ENCODE results near the gene CEP170B. TPM values are rescaled to one million over a fixed set of nuclear protein-coding genes. Genes with fewer than 3 reads are reported as not detected.

The CEP170B gene
- total and polyA plus RNA-seq, 9 of the 15 experiments (the other 6 are each of a cell fraction or from before 2014, with no cell fraction given), result 0.01 to 10.2 (median 2.2) TPM

- FAIRE-seq (no peak), DNase-seq (ENCODE audit: extremely low read depth in 1 of 4, low spot score in 3 of 4) (no peak), ATAC-seq (no peak)
- Histone ChIP-seq H3K27ac (ENCODE audit: extremely low read depth, low read depth, low read length) (no peak overlapping the region), H3K9me1 (ENCODE audit: control insufficient read depth, insufficient read depth, low read length) (no peaks in the 10 kb centered on the region), H3K4me1 (replicated peaks in 1 of 2; ENCODE audit: control insufficient read depth in 2 of 2, insufficient read depth in 2 of 2, low read length in 2 of 2) (peaks cover 0 to 44% of the 10 kb centered on the region in 2 experiments; a peak in 3 of 5 replicates), H2AFZ (ENCODE audit: low read depth, low read length) (no peak overlapping the region), H3K4me2 (ENCODE audit: insufficient read depth, low read length) (no peak overlapping the region), H3K9me3 (replicated peaks; ENCODE audit: control insufficient read depth, insufficient read depth, low read depth, low read length) (no peaks in the 10 kb centered on the region), H3K27me3 (ENCODE audit: control insufficient read depth in 2 of 2, insufficient read depth in 2 of 2, low read length in 2 of 2) (no peaks in the 10 kb centered on the region), H3K36me3 (ENCODE audit: control insufficient read depth, insufficient read depth, low read length) (peaks cover 5% of the 10 kb centered on the region; the same call in 2 of the 3 replicates), H3K9ac (ENCODE audit: insufficient read depth in 1 of 2, low read depth in 2 of 2, low read length in 2 of 2) (no peak overlapping the region), H4K20me1 (replicated peaks; ENCODE audit: control insufficient read depth, insufficient read depth, low read length) (no peaks in the 10 kb centered on the region), H3K4me3 (no peak overlapping the region), H3K79me2 (ENCODE audit: control insufficient read depth, insufficient read depth, low read length) (no peaks in the 10 kb centered on the region; the same call in 2 of the 3 replicates)
- POLR2A ChIA-PET, result interaction anchor here (0.6 to 1.1 kb wide), 3 partner anchors 9 to 133 kb away, joined by 3 to 4 read pairs (median 3); no protein-coding TSS in a partner anchor
- CTCF ChIA-PET (ENCODE audit: low intra/inter-chr PET ratio), result no interaction called here
- in situ Hi-C loops (cut with MboI) (no loop called here), intact Hi-C loops (cut with micrococcal nuclease) (loop anchor here (10.0 kb wide), 1 partner anchor 115 kb away; no protein-coding TSS in a partner anchor)
- WGBS (ENCODE audit: insufficient coverage, low coverage, missing lambda C conversion rate), result 87% methylated on average over 14 of the region's 15 CpGs
- no peak for TF ChIP-seq TFE3 (CRISPR knock-in tag; IDR thresholded peaks at IDR 0.05)
- TF ChIP-seq RHOXF2B (CRISPR knock-in tag; conservative IDR thresholded peaks at IDR 0.05), result no peak
- no peak for TF ChIP-seq EZH2 (IDR thresholded peaks at IDR 0.05; ENCODE audit: borderline replicate concordance, low read depth, low read length)
- no peak for TF ChIP-seq ZNF212 (CRISPR knock-in tag; IDR thresholded peaks at IDR 0.05)
- TF ChIP-seq TCF7L2 (IDR thresholded peaks at IDR 0.05; ENCODE audit: low read depth, low read length), result no peak
- TF ChIP-seq ZBTB9 (CRISPR knock-in tag; IDR thresholded peaks at IDR 0.05), result no peak
- TF ChIP-seq HMG20B (CRISPR knock-in tag; IDR thresholded peaks at IDR 0.05), result no peak
- TF ChIP-seq ZNF232 (CRISPR knock-in tag; IDR thresholded peaks at IDR 0.05), result no peak
- TF ChIP-seq IRF2 (CRISPR knock-in tag; IDR thresholded peaks at IDR 0.05), result no peak
- TF ChIP-seq ATF7 (IDR thresholded peaks at IDR 0.05), result no peak
- TF ChIP-seq SMARCA5 (IDR thresholded peaks at IDR 0.05), result no peak
- no peak for TF ChIP-seq IRF1 (CRISPR knock-in tag; IDR thresholded peaks at IDR 0.05; ENCODE audit: borderline replicate concordance)
- TF ChIP-seq ZBED1 (IDR thresholded peaks at IDR 0.05), result no peak
- TF ChIP-seq MYNN (IDR thresholded peaks at IDR 0.05), result no peak
- TF ChIP-seq MYNN (CRISPR knock-in tag; IDR thresholded peaks at IDR 0.05), result no peak
- no peak for TF ChIP-seq HDAC2 (IDR thresholded peaks at IDR 0.05)
- no peak for TF ChIP-seq ADNP (tag; IDR thresholded peaks at IDR 0.05)
- no peak for TF ChIP-seq RAD21 (CRISPR knock-in tag; conservative IDR thresholded peaks at IDR 0.05 in 1 of 2, IDR thresholded peaks at IDR 0.05 in 1 of 2)
- TF ChIP-seq POLR2AphosphoS2 (IDR thresholded peaks at IDR 0.05; ENCODE audit: low read length), result no peak
- no TSS peak for BruUV-seq (replicated peaks)
These were observed 15.0 kb downstream of the CEP170B start for GRCh38 chr14:104879983-104880565.

All from K562 (cell line).